Left cardiac atrium (tissue), 4 donors: ENCODE data around the gene TRPC4AP. TPM values are rescaled to one million over a fixed set of nuclear protein-coding genes. Genes with fewer than 3 reads are reported as not detected.
A peak's percentile ranks its signal among the peaks of the same experiment; 100 is the strongest.
"Not testable (repeated sequence)": the region's sequence is repeated elsewhere in the genome, so short reads cannot be mapped to it uniquely, and the experiment has no call there.

ENCODE experiments used
- ATAC-seq, 2 donors: fragments of 200-7000 bp; cut with Tn5 transposase; one replicate each; pipeline ENCODE4 v1.9.1; 2020; ENCODE audit warnings: mild to moderate bottlenecking in 2 of 2, moderate library complexity in 2 of 2
- DNase-seq: peaks from one replicate; pipeline ENCODE4 v3.0.0-alpha.2; 2020
- intact Hi-C, 2 donors: fragments of 100-400 bp; cut with DNase I; formaldehyde crosslinking; loops; one replicate each; pipeline versions ENCODE4 v1.14.1 to v1.15.1; 2022 to 2023
- total RNA-seq, 2 donors: library from RNA; stranded (reverse); fragmentation: NEBNext Ultra II Directional; extraction: Animal tissue kit (Norgen Biotek cat#: 25700); gene quantifications; one replicate each; pipeline ENCODE4 v1.2.1, GENCODE V29; 2021
- donor health status: DM: no; HTN: yes; CAD: no.
- donor health status: DM: no; HTN: yes; CAD: no; lungs with severe emphysema.
- donor health status: DM: yes; HTN: yes; CAD: no.
- donor health status: Dilated cardiomyopathy.

The TRPC4AP gene
- total RNA-seq, 2 donors from 2014 or later: 32.6 to 47.1 TPM

DNA sequence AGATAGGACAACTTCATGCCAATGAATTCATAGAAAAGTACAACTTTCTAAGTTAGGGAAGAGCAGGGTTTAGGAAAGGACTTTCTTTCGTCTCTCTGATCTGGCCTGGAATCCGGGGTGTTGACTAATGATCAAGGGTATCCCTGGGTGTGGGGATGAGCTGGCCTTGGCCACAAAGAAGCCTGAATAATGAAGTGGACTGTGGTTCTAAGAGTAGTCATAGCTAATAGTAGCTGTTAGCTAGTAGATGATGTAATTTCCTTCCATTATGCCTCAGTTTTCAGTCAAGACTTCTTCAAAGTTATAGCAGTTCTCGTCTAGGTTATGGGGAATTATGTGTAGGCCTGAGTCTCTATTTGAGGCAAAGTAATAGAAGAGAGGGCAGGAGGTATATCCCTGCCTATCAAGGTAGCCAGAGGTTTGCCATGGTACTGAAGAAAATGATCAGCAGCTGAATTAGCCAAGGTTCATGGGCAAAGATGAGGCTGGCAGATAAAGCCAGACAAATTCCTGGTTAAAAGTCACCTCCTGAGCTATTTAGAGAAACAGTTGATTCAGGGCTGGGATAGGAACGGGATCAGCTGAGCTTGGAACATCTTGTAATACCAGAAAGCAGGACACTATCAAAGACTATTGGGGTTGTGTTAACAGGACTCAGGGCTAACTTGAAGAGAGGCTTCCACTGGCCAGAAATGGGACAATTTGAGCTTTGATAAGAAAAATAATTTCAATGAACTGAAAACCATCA is 18.7 kb upstream of the TRPC4AP start:
- ATAC-seq (peak in 1 of 2 donors; percentile 51), DNase-seq (no peak)
- intact Hi-C loops: no loop called here

DNA sequence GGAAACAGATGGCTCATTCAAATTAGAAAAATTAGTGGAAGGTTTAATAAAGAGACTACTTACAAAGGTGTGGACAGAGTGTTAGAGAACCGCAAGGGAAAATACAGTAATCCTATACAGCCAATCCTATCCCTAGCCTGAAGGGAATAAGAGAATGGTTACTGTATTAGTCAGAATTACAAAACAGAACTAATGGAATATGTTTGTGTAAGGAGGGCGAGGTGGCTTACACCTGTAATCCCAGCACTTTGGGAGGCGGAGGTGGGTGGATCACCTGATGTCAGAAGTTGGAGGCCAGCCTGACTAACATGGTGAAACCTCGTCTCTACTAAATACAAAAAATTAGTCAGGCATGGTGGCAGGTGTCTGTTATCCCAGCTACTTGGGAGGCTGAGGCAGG is 16.3 kb upstream of the TRPC4AP start:
- DNase-seq: no peak
- no peak for ATAC-seq
- intact Hi-C loops: no loop called here

DNA sequence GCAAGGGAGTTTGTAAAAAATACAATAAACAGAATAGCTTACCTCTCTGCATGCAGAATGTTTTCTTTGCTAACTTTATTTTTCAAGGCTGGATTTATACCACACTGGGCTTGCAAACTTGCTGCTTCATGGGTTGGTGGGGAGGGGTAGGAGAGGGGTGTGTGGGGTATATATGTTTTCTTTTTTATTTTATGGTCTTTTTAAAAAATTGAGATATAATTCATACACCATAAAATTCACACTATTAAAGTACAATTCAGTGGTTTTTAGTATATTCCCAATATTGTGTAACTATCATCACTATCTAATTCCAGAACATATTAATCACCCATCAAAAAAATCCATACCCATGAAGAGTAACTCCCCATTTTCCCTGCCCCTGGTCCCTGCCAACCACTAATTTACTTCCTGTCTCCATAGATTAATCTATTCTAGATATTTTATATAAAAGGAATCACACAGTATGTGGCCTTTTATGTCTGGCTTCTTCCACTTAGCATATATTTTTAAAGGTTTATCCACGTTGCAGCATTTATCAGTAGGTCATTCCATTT is 14.3 kb upstream of the TRPC4AP start:
- intact Hi-C loops: no loop called here
- no peak for DNase-seq
- ATAC-seq: no peak

DNA sequence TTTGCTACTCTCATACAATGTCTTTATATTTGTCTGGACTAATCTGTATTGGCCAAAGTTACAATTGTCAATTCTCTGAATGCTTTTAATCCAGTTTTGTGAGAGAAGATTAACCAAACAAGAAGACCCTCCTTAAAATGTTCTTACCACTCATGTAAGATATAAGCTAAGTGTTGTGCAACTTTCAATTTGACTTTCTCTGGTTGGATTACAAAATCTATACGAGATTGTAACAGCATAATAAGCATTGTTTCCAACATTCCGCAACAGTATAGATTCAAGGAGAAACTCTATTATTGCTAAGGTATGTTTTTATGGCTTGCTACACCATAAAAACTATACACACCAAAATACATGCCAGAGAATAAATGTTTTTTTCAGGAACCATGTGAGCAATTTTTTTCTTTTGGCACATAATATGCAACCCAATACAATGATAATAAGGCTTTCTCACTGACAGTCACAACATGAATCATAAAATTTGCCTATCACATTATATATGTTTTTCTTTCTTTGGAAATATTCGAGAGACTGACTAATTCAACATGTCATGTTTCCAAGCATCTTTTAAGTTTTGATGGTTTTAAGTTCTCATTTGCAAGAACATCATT is 12.2 kb upstream of the TRPC4AP start:
- intact Hi-C loops: no loop called here
- DNase-seq (no peak), ATAC-seq (no peak)

DNA sequence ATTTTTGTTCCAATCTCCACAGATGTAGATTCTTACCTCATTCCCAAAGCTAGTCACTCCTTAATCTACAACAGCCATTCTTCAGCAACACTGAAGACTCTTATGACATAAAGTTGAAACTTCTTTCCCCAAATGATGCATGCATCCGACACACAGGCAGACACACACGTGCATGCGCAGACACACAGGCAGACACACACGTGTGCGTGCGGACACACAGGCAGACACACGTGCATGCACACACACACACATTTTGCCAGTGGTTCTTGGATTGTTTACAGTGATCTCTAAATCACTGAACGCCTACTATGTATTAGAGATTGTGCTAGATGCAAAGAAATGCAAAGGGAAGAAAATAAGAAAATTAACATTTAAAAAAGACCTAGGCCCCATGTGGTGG is 9.0 kb upstream of the TRPC4AP start:
- ATAC-seq: no peak

DNA sequence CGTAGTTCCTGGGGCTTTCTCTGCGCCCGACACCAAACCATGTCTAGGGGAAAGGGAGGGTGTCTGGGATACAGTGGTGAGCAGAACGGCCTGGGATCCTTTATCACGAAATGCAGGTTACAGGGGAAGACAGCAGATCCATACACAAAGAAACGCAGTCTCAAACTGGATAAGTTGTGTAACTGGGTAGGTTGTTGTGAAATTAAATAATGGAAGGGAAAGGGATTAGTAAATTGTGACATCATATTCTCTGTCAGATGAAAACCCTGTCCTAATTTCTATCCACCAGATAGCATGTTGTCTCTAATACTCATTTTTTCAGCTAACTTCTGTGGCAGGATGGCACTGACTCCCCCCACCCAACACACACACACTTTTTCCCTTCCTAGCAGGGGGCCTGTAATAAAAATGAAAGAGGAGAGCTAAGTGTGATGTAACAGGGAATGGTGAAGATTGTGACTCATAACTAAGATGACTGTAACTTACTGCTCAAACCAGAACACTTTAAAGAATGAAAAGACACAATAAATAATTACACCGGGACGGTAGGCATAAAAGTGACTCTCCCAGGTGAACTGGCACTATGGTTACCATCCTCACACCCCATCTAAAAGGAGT is 769 bp upstream of the TRPC4AP start:
- intact Hi-C loops: loop anchor here (10.0 kb wide), 3 partner anchors 111 to 219 kb away; partner anchors contain the start of genes ACSS2 (in 2 of the 2), GGT7 (in 2 of the 2) and MMP24OS (in 1 of the 2)
- DNase-seq: no peak
- no peak for ATAC-seq

More for the DNA sequence above, 9.0 kb upstream of the TRPC4AP start:
- intact Hi-C loops: no loop called here
- no peak for DNase-seq

DNA sequence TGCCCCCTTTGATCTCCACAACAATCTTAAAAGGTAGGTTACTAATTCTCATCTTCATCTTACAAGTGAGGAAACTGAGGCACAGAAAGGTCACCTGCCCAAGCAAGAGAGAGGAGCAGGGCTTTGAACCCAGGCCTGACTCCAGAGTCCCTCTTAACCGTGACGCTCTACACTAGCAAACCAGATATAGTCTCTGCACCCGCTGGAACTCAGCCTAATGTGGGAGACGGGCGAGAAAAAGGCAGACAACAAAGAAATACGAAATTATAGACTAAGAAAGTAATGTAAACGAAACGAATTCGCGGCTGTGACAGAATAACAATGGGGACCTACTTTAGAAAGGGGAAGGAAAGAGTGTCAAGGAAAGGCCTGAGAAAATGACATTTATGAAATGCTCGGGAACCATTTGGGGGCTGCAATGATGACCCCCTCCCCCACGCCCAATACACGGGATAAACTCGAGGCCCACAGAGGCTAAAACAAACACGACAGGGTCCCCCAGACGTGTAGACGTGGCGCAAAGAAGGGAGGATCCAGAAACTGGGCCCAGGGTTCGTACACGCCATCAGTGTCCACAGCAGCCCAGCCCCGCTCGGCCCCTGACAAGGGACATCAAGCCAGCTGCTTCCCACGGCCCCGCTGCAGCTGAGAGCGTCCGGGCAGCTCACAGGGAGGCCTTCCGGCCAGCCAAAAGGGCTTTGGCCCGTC is 637 bp downstream of the TRPC4AP start:
- ATAC-seq (peak in 1 of 2 donors; percentile 16), DNase-seq (peak; percentile 82)
- intact Hi-C loops: loop anchor here (10.0 kb wide), 3 partner anchors 113 to 217 kb away; partner anchors contain the start of genes ACSS2 (in 2 of the 2), GGT7 (in 2 of the 2) and MMP24OS (in 1 of the 2)

DNA sequence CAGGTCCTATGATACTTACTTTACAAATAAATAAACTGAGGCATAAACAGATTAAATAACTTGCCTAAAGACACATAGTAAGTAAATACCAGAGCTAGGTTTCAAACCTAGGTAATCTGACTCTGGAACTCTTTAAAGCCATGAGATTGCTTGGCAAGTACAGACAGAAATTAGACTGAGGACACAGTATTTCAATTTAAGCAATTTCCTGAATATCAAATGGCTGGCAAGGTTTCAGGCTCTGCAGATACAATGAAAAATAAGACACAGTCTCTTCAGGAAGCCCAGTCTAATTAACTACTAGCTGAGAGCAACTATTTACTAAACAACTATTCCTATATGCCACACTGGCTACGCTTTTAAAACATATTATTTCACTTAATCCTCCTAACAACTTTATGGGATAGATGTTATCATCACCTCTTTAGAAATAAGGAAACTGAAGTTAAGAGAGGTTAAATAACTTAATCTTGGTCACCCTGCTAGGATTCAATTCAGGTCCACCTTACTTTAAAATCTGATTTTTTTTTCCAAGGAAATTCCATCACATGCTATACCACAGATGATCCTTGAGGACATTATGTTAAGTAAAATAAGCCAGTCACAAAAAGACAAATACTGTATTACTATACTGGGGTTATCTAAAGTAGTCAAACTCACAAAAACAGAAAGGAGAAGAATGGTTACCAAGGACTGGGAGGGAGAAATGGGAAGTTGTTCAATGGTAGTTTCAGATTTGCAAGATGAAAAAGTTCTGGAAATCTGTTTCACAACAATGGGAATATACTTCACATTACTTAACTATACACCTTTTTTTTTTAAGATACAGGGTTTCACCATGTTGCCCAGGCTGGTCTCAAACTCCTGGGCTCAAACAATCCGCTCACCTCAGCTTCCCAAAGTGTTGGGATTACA is 4.1 kb downstream of the TRPC4AP start:
- ATAC-seq (no peak), DNase-seq (no peak)
- intact Hi-C loops: no loop called here

DNA sequence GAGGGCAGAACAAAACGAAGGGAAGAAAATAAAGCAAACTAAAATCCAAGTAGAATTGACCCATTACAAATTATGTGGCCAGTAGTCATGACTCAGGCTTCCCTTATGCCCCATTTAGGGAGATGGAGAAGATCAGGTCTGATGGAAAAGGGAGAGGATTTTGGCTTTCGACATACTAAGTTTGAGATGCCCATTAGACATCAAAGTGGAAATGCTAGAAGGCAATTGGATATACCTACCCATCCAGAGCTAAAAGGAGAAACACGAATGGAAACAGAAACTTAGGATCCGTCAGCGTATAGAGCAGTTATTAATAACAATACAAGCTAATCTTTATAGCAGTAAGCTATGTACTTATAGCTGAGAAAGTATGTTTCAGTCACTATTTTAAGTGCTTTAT is 4.8 kb downstream of the TRPC4AP start:
- ATAC-seq (no peak), DNase-seq (no peak)
- intact Hi-C loops: no loop called here

DNA sequence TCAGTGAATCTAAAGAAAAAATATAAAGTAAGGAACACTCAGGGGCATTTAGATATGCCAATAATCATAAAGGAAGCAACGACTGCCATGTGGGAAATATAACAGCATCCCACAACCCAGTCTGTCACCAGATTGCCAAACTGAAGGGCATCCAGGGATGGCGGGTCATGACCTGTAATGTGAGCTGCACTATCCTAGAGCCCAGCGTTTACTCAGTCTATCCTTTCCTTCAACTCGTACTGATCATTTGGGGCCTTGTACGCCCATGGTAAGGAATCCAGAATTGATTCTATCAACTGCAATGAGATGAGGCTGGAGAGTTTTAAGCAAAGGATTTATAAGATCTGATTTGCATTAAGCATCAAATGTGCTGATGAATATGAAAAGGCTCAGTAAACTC is 5.3 kb downstream of the TRPC4AP start:
- DNase-seq: no peak
- intact Hi-C loops: no loop called here
- ATAC-seq: no peak

DNA sequence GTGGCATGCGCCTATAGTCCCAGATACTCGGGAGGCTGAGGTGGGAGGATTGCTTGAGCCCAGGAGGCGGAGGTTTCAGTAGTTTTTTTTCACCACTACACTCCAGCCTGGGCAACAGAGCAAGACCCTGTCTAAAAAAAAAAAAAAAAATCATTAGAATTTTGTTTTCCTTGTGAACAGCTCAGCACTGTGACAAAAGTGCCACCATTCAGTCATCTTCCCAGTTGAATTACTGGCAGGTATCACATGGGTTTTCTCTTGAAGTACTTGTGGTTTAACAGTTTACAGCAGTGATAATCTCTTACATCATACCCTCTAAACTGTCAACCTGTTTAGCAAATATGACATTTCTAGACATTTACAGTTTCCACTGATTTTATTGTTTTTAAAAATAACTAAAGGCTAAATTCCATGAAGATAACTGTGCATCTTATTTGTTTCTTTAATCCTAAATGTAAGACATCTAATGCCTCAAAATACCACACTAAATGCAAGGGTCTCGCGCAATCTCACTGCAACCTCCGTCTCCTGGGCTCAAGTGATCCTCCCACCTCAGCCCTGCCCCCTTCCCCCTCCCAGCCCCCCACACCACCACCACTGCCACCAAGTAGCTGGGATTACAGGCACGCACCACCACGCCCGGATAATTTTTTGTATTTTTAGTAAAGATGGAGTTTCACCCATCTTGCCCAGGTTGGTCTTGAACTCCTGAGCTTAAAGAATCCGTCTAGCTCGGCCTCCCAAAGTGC is 7.0 kb downstream of the TRPC4AP start:
- ATAC-seq (no peak), DNase-seq (no peak)
- intact Hi-C loops: no loop called here

DNA sequence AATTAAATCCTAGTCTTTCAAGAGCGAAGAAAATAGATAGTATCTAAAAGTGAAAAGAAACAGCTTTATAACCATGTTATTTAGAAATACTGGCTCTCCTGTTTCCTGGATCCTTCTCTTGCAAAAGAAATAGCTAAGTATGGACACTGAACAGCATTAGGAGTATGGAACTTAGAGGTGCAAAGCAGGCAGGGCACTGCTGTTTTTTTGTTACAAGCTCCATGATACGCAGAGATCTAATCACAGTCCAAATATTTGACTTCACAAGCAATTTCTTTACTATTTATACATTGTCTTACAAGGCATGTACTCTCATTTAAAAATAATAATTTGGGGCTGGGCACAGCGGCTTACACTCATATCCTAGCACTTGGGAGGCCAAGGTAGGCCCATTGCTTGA is 7.6 kb downstream of the TRPC4AP start:
- intact Hi-C loops: no loop called here
- ATAC-seq (no peak), DNase-seq (no peak)

DNA sequence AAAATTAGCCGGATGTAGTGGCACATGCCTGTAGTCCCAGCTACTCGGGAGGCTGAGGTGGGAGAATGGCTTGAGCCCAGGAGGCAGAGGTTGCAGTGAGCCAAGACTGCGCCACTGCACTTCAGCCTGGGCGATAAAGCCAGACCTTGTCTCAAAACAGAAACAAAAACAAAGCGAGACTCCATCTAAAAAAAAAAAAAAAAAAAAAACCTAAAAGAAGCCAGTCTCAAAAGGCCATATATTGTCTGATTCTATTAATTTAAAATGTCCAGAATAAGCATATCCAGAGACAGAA is 12.3 kb downstream of the TRPC4AP start:
- DNase-seq, intact Hi-C loops: not testable (repeated sequence)
- peak in 1 of 2 donors; percentile 58 for ATAC-seq

DNA sequence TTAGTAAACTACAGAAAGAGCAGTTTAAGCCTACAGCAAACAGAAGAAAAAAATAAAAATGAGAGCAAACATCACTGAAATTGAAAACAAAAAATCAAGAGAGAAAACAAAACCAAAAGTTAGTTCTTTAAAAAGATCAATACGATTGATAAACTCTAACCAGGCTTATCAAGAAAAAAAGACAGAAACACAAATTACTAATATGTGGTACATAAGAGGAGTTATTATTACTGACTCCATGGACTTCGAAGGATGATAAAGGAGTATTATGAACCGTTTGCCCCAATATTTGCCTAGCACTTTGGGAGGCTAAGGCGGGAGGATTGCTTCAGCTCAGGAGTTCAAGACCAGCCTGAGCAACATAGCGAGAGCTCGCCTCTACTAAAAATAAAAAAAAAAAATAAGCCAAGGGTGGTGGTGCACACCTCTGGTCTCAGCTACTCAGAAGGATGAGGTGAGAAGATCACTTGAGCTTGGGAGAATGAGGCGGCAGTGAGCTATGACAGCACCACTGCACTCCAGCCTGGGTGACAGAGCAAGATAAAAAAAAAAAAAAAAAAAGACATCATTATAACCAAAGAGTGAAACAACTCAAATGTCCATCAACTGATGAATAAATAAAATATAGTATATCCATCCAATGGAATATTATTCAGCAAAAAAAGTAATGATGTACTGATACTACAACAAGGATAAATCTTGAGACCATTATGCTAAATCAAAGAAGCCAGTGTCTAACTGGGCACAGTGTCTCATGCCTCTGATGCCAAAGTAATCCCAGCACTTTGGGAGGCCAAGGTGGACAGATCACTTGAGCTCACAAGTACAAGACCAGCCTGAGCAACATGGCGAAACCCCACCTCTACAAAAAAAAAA is 12.9 kb downstream of the TRPC4AP start:
- DNase-seq: no peak
- intact Hi-C loops: no loop called here
- peak in 1 of 2 donors; percentile 53 for ATAC-seq

DNA sequence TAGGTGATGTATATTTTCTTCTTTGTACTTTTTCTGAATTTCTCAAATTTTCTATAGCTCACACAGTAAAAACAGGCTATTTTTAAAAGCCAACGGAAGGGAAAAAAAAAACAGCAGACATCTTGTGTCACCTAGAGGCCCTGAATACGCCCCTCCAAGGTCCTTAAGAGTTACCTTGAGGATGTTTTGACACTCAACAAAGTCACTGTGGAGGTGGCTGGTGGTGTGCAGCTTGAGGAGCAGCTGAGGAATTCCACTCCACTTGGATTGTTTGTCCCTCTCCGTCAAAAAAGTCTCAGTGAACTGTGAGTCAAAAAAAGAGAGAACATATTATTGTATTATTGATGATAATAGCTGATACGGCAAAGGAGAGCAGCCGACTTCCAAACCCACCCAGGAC is 14.7 kb downstream of the TRPC4AP start:
- ATAC-seq: no peak
- intact Hi-C loops: no loop called here
- DNase-seq: no peak

DNA sequence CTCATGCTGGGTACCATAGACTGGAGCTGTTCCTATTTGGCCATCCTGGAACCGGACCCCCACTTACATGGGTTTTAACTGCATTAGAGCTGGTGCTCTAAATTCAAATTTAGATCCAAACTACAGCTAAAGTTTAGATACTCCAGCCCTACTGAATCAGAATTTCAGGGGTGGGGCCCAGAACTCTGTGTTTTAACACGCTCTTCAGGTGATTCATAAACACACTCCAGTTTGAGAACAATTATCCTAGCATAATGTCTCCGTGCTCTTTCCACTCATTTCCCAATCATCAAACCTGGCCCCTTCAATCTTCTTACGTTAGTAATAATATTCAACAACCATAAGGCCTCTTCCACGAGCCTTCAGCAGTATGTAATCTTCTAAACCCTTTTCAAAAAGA is 15.3 kb downstream of the TRPC4AP start:
- intact Hi-C loops: no loop called here
- ATAC-seq (no peak), DNase-seq (no peak)
